Glomerular endothelial cell (primary cell): ENCODE results near the gene TSPAN9. TPM values are rescaled to one million over a fixed set of nuclear protein-coding genes. Genes with fewer than 3 reads are reported as not detected.
A peak's percentile ranks its signal among the peaks of the same experiment; 100 is the strongest.

ENCODE experiments used
- DNase-seq: peaks from one replicate; pipeline ENCODE4 v3.0.0-alpha.2; 2011; ENCODE audit warnings: low read depth, low spot score; ENCODE audit errors: extremely low read depth
- total RNA-seq: library from RNA; depleted of rRNA; stranded (reverse); fragments of >200 nt; gene quantifications from 2 replicates; pipeline ENCODE4 v1.2.3, GENCODE V29; 2015

Gene TSPAN9
- total RNA-seq, 1 donor from 2014 or later: 65.5 TPM

DNA sequence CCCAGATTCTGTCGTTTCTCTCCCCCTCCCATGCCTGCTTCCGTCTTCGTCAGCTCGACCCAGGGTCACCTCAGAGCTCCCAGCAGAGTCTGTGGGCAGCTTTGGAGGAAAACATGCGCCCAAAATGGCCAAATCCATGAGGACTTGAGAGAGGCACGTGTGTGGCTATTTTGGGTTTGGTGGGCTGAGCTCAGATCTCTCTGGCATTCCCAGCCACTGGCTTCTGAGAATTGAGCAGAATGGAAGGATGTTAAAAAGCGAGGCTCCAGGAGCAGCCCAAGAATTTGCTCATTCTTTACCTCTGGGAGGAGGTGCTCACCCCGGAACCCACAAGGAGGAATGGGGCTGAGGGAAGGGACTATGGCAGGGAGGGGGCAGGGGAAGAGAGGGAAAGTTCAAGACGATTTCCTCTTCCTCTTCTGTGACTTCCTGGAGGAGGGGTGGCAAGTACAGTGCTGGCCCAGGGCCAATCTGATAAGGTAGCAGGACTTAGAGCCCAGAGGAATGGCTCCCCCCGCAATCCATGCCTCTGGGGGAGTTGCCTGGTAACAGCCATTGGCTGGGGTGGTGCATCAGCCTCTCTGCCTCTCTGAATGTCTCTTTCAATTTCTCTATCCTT lies 20.1 kb downstream of the TSPAN9 start:
- DNase-seq: peak; percentile 80

DNA sequence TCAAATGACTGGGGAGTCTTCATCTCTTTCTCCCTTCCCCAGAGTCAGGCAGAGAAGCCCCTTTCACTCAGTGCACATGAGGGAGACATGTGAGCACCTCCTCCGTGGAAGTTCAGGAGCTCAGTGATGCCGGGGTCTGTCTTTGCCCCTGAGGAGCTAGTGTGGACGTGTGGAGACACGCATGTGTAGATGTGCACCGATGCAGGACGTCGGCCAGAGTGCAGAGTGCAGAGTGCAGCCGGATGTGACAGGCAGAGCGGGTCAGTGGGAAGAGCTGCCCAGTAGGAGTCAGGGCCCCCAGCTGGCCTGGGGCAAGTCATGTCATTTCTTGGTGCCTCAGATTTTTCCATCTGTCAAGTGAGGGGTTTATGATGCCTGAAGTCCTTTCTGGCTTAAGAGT lies 20.7 kb downstream of the TSPAN9 start:
- DNase-seq: no peak

DNA sequence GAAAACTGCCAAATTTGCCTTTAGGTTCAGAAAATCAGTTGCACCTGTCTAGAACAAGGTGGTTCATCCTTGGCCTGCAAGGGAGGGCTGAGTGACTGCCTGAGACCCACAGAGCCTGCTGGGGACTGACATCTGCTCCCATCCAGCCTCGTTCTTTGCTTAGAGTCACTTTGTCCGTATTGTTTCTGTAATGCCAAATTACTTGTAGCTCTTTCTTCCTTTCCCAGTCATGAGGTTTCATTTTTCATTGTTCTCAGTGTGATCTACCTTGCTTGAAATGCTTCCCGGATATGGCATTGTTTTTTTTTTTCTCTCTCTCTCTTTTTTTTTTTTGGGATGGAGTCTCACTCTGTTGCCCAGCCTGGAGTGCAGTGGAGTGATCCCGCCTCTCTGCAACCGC lies 21.3 kb downstream of the TSPAN9 start:
- DNase-seq: no peak

GRCh38 chr12:3099146-3099545 lies 22.0 kb downstream of the TSPAN9 start:
- DNase-seq: no peak

GRCh38 chr12:3101309-3102024 lies 24.3 kb downstream of the TSPAN9 start:
- no peak for DNase-seq

DNA sequence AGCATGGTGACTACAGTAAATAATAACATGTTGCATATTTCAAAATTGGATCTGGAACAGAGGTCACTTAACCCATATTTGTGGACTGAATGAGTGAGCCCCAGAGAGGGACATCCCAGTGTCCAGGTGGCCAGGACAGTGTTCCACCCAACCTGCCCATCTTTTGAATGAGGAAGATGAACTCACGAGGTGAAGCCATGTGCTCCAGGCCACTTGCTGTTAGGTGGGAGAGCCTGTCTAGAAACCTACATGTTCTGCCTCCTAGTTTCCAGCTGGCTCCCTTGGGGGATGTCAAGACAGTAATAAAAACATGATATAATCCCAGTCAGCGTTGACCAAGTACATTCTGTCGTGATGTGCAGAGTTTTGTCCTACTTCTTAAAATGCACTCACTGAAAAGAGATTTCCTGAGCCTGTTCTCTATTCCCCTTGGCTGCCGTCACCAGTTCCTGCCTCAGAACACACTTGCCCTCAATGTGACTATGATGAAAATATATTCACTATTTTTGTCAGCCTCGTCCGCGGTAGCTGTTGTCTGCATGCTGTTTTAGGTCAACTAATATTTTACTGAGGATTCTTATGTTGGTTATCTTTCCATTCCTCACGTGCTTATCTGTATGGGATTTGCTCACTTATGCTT lies 25.7 kb downstream of the TSPAN9 start:
- no peak for DNase-seq

GRCh38 chr12:3103806-3104205 lies 26.6 kb downstream of the TSPAN9 start:
- no peak for DNase-seq

DNA sequence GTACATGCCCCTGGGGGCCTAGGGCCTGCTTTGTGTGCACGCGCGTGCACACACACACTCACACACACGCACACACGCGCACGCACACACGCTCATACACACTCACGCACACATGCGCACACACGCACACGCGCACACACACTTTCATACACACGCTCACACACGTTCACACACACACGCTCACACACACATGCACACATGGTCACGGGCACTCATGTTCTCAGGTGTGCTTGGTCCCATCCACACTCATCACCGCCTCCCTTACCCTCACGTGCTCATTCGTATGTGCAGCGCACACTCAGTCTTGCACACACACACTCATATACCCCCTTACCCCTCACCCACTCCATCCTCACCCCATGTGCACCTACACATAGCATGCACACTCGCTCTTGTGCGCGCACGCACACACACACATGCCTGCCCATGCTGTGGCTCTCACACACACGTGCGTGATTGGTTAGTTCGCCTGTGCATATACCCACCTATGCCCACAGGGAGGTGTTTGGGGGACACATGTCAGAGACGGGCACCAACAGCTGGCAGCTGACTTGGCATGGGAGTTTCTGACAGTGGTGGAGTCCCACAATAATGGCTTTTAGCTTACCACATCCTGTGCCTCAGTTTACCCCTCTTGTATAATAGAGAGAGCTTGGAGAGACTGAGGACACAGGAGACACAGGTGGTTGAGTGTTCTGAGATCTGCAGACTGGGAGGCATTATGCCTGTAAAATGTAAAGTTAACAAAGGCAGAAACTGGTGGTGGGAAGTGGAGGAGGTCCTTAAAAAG lies 28.7 kb downstream of the TSPAN9 start:
- no peak for DNase-seq

DNA sequence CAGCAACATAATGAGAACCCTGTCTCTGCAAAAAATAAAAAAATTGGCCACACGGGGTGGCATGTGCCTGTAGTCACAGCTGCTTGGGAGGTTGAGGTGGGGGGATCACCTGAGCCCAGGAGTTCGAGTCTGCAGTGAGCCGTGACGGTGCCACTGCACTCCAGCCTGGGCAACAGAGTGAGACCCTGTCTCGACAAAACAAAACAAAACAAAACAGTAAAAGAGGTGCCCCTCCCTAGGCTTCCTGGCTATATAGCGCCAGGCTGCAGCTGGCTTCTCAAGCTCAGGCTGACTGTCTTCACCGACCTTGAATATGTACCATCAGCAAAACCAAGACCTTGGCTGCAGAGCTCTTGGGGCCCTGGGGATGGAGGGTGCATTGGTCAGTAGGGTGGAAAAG lies 29.4 kb downstream of the TSPAN9 start:
- no peak for DNase-seq

DNA sequence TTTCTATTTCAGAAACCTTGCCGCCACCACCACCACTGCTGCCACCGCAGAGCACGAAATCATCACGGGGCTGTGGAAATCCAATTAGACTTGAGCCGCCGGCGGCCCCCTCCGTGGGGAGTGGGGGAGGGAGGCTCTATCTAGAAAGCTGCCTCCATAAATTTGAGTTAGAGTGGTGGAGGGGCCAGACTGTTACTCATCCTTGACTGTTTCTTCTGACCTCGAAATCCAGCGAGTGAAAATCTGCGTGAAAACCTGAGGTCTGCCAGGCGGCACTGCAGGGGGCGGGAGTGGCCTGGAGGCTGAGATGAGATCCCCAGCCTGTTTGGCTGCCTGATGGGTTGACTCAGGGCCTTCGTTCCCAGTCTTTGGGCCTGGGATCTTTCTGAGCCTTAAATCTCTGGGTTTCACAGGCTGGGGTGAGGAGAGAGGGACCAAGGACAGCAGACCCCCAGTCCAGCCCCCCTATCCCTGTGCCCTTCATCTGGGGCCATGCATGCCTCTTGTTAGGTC lies 29.9 kb downstream of the TSPAN9 start:
- DNase-seq: no peak

DNA sequence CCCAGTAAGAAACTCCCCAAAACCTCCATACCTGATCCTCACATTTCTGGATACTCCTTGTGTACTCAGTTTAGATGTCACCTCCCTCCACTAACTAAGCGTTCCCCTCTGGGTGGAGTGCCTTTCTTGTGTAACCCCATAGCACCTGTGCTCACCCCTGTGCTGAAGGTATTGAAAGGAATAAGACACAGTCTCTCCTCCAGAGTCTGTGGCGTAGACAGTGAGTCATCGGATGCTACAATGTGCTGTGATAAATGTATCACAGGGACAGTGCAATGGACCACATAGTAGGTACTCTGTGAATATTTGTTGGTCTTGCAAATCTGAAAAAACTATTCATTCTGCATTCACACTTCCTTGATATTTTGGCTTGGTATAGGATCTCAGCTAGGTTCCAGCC lies 30.8 kb downstream of the TSPAN9 start:
- DNase-seq: no peak

DNA sequence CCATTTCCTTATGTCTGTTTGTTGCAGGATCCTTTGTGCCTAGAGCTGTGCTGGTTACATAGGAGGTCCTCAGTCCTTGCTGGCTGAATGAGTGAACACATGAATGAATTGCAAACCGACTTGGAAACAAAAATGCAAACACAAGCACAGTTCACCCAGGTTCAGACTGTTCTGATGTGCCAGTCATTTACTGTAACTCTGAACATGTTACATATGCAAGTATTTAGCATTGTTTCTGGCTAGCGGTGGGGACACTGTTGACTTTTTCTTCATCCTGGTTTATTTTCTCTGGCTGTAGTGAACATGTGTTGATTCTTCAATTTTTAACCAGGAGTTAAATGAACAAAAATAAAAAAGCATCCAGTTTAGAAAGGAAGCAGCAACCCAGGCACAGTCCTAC lies 33.4 kb downstream of the TSPAN9 start:
- DNase-seq: no peak

DNA sequence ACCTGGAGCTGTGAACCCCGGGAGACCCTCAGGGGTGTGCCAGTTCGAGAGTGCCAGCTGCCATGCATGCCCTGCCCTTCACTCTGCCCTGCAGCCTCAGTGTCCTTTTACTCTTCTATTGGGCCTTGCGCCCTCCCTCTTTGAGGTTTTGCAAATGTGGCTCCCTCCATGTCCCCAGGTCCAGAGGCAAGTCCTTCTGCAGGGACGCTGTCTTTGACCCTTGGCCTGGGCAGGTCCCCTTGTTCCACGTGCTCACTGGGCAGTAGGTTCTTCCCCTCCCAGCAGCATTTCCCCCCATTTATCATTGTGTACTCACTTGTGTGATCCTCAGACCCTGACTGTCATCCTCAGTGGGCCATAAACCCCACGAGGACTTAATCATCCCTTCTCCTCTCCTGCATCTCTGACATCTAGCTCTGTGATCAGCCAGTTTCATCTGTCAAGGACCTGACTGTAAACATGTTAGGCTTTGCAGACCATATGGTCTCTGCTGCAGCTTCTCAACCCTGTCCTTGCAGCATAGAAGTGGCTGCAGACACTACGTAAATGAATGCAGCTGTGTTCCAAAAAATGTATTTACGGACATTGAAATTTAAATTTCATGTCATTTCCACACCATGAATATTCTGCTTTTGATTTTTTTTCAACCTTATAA lies 36.6 kb downstream of the TSPAN9 start:
- DNase-seq: no peak

- DNase-seq: no peak
Measured at GRCh38 chr12:3114671-3115070, 37.5 kb downstream of the TSPAN9 start.

- DNase-seq: no peak
Measured at GRCh38 chr12:3115078-3115477, 37.9 kb downstream of the TSPAN9 start.

- no peak for DNase-seq
Measured at GRCh38 chr12:3116106-3116844, 39.1 kb downstream of the TSPAN9 start.

DNA sequence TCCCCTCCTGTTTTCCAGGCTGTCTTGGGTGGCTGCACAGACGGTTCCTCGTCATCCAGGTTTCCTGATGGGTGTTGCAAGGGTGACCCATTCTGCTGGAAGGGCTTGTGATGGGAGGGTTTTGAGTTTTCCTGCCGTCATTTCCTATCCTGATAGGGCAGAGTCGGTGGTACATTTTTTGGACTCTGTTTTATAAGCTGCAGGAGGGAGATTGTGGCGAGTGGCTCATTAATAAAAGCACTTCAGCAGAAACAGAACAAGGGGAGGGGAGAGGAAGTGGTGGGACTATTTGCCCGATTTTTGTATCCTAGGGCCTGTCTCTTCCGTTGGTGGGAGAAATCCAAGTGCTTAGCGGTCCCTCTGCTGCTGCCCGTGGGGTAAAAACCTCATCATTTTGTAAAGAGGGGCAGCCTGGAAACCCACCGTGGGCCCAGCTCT lies 40.0 kb downstream of the TSPAN9 start:
- DNase-seq: no peak

DNA sequence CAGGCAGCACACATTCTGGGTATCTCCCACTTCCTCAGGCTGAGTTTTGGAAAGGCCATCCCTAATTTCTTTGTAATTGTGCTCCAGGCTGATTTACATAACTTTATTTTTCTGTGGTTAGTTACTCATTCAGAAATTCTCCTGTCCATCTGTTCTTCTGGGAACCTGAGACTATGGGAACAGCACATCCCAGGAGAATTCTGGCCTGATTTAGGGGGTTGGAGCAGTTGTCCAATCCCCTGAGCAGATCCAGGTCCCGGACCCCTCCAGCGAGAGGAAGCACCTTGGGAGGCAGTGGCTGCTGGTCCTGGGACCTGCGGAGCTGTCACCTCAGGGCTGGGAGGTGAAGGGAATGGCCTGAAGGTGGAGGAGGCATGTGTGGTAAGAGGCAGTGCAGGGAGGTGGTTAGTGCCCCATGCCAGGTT lies 40.4 kb downstream of the TSPAN9 start:
- DNase-seq: no peak

- DNase-seq: no peak
Measured at GRCh38 chr12:3119192-3119755, 42.1 kb downstream of the TSPAN9 start.
